Suprapubic skin (tissue), 3 donors: Measurements from ENCODE around the gene MYL5.

ENCODE experiments used
- EP300 ChIP-seq: sonication (generic); formaldehyde crosslinking; IDR thresholded peaks from one replicate; pipeline ENCODE4 v1.6.1; 2017; ENCODE audit warnings: antibody characterized with exemption
- POLR2A ChIP-seq, 2 donors: fragments of 450-650 bp; IDR thresholded peaks; one replicate each; pipeline ENCODE4 v1.6.1; 2017; ENCODE audit warnings: antibody characterized with exemption in 2 of 2, mild to moderate bottlenecking in 2 of 2, moderate library complexity in 2 of 2
- TF ChIP-seq, protein P1 (sequence below), 2 donors: fragments of 200-600 bp in 1 of 2; fragments of 450-650 bp in 1 of 2; sonication (generic) in 1 of 2; IDR thresholded peaks; one replicate each; pipeline ENCODE4 v1.5.1; 2016 to 2019; ENCODE audit warnings: antibody characterized with exemption in 2 of 2, mild to moderate bottlenecking in 1 of 2, moderate library complexity in 1 of 2

DNA sequence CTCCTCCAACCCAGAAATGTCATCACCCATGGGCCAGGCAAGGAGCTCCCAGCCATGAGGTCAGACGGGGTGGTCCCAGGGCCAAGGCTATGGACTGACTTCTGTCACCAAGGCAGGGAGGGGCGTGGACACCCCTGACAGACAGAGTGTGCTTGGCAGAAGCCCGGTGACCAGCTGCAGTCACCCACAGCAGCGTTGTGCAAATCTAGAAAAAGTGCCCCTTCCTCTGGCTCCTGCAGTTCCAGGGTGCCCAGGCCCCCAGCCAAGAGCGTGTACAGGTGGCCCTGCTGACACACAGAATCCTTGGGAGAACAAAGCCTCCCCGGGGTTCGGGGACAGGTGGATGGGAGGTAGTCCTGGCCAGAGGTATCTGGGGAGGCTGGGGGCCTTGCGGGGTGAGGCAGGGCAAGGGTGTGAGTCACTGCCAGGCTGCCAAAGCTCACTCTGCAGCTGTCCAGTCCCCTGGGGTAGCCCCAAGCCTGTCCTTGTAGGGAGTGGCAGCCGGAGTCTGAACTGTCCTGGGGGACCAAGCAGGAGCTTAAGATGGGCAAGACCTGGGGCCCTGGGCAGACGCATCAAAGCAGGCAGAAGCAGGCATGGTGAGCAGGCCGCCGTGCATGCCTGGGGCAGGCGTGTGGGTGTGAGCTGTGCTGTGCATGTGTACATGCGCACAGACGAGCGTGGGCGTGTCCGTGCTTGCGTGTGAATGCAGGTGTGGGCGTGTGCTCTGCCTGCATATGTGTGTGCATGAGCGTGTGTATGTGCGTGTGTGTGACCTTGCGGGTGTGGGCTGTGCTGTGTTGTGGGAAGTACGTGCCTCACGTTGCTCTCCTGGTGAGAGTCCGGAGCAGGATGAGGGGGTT is 3.3 kb downstream of the MYL5 start:
- TF ChIP-seq, protein P1, sequence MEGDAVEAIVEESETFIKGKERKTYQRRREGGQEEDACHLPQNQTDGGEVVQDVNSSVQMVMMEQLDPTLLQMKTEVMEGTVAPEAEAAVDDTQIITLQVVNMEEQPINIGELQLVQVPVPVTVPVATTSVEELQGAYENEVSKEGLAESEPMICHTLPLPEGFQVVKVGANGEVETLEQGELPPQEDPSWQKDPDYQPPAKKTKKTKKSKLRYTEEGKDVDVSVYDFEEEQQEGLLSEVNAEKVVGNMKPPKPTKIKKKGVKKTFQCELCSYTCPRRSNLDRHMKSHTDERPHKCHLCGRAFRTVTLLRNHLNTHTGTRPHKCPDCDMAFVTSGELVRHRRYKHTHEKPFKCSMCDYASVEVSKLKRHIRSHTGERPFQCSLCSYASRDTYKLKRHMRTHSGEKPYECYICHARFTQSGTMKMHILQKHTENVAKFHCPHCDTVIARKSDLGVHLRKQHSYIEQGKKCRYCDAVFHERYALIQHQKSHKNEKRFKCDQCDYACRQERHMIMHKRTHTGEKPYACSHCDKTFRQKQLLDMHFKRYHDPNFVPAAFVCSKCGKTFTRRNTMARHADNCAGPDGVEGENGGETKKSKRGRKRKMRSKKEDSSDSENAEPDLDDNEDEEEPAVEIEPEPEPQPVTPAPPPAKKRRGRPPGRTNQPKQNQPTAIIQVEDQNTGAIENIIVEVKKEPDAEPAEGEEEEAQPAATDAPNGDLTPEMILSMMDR (IDR thresholded peaks at IDR 0.05), result no peak
- TF ChIP-seq EP300 (no peak), POLR2A (IDR thresholded peaks at IDR 0.05) (no peak)
